ENCODE data around the gene PBOV1.

The PBOV1 gene

DNA sequence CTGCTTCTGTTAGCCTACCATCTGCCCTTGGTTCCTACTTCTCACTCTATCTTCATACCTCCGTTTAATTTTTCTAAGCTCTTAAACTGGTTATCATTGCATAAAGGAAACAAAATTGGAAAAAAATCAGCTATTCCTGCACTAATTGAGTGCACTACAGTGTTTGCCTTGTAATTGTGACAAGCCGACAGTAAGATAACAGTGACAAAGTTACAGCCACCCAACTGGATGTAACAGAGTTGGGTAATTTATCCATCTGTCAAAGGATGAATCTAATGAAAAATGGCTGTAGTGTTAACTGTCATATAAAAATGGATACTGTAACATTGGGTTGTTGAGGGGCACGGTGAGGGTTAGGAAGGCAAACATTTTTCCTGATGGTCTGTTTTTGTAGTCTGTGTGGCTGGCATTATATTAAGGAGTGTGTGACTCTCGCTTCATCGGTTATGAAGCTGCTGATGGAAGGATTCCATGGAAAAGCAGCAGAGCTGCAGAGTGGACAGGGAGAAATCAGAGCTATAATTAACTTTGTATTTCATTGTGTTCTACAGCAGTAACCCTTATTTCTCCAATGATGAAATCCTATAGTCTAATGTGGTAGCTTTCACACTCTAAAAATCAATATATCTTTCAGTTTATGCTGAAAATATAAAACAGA is 12.7 kb downstream of the PBOV1 start:
- no peak overlapping the region for H3K27ac ChIP-seq
- TF ChIP-seq, protein P1, sequence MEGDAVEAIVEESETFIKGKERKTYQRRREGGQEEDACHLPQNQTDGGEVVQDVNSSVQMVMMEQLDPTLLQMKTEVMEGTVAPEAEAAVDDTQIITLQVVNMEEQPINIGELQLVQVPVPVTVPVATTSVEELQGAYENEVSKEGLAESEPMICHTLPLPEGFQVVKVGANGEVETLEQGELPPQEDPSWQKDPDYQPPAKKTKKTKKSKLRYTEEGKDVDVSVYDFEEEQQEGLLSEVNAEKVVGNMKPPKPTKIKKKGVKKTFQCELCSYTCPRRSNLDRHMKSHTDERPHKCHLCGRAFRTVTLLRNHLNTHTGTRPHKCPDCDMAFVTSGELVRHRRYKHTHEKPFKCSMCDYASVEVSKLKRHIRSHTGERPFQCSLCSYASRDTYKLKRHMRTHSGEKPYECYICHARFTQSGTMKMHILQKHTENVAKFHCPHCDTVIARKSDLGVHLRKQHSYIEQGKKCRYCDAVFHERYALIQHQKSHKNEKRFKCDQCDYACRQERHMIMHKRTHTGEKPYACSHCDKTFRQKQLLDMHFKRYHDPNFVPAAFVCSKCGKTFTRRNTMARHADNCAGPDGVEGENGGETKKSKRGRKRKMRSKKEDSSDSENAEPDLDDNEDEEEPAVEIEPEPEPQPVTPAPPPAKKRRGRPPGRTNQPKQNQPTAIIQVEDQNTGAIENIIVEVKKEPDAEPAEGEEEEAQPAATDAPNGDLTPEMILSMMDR (IDR thresholded peaks at IDR 0.05), result no peak
- TF ChIP-seq ZFX (IDR thresholded peaks at IDR 0.05; ENCODE audit: borderline replicate concordance), result no peak

GRCh38 chr6:138204792-138205384 is 13.4 kb downstream of the PBOV1 start:
- H3K27ac ChIP-seq, result no peak overlapping the region
- no peak for TF ChIP-seq ZFX (IDR thresholded peaks at IDR 0.05; ENCODE audit: borderline replicate concordance)
- TF ChIP-seq, protein P1 (IDR thresholded peaks at IDR 0.05), result no peak

- TF ChIP-seq, protein P1 (IDR thresholded peaks at IDR 0.05), result no peak
- no peak for TF ChIP-seq ZFX (IDR thresholded peaks at IDR 0.05; ENCODE audit: borderline replicate concordance)
- H3K27ac ChIP-seq, result no peak overlapping the region
These were observed 14.0 kb downstream of the PBOV1 start for GRCh38 chr6:138204303-138204702.

GRCh38 chr6:138203315-138203714 is 15.0 kb downstream of the PBOV1 start:
- H3K27ac ChIP-seq, result no peak overlapping the region
- no peak for TF ChIP-seq ZFX (IDR thresholded peaks at IDR 0.05; ENCODE audit: borderline replicate concordance)
- TF ChIP-seq, protein P1 (IDR thresholded peaks at IDR 0.05), result no peak

GRCh38 chr6:138201836-138202235 is 16.5 kb downstream of the PBOV1 start:
- TF ChIP-seq, protein P1 (IDR thresholded peaks at IDR 0.05), result no peak
- TF ChIP-seq ZFX (IDR thresholded peaks at IDR 0.05; ENCODE audit: borderline replicate concordance), result no peak
- no peak overlapping the region for H3K27ac ChIP-seq

GRCh38 chr6:138198430-138199091 is 19.7 kb downstream of the PBOV1 start:
- no peak for TF ChIP-seq ZFX (IDR thresholded peaks at IDR 0.05; ENCODE audit: borderline replicate concordance)
- TF ChIP-seq, protein P1 (IDR thresholded peaks at IDR 0.05), result no peak
- no peak overlapping the region for H3K27ac ChIP-seq

GRCh38 chr6:138197570-138197969 is 20.7 kb downstream of the PBOV1 start:
- no peak overlapping the region for H3K27ac ChIP-seq
- TF ChIP-seq, protein P1 (IDR thresholded peaks at IDR 0.05), result no peak
- no peak for TF ChIP-seq ZFX (IDR thresholded peaks at IDR 0.05; ENCODE audit: borderline replicate concordance)
